Ovary (tissue), 9 donors: ENCODE results near the gene LRRTM1. TPM values are rescaled to one million over a fixed set of nuclear protein-coding genes. Genes with fewer than 3 reads are reported as not detected.

ENCODE experiments used
- DNase-seq, 5 donors: peaks; one replicate each; pipeline ENCODE4 v3.0.0-alpha.2; 2019 to 2020
- H3K27ac ChIP-seq, 2 donors: fragments of 200-600 bp; one replicate each; pipeline versions ENCODE4 v1.5.1 to v1.8.0; 2019 to 2022
- H3K27me3 ChIP-seq: fragments of 200-600 bp; one replicate; pipeline ENCODE4 v1.8.0; 2022
- H3K36me3 ChIP-seq: fragments of 200-600 bp; sonication (generic); one replicate; pipeline ENCODE4 v1.5.1; 2019
- H3K4me1 ChIP-seq: one replicate; pipeline ENCODE4 v1.8.1; 2013; ENCODE audit warnings: mild to moderate bottlenecking, moderate library complexity; ENCODE audit not compliant: insufficient read depth
- H3K4me3 ChIP-seq: fragments of 200-600 bp; sonication (generic); one replicate; pipeline ENCODE4 v1.5.1; 2017
- H3K9me3 ChIP-seq, 2 donors: fragments of 200-600 bp in 1 of 2; sonication (generic) in 1 of 2; one replicate each; pipeline versions ENCODE4 v1.5.1 to v1.8.1; 2013 to 2019; ENCODE audit warnings: mild to moderate bottlenecking in 1 of 2, moderate library complexity in 1 of 2
- EP300 ChIP-seq: sonication (generic); formaldehyde crosslinking; IDR thresholded peaks from one replicate; pipeline ENCODE4 v1.6.1; 2017; ENCODE audit warnings: antibody characterized with exemption
- POLR2A ChIP-seq: fragments of 450-650 bp; IDR thresholded peaks from one replicate; pipeline ENCODE4 v1.6.1; 2017; ENCODE audit warnings: antibody characterized with exemption, mild to moderate bottlenecking, moderate library complexity
- WGBS, 3 donors: extraction: QIAGEN DNeasy Blood & Tissue Kit in 1 of 3; methylation state at CpG; one replicate each; pipeline versions ENCODE4 v1.1.5 to v1.1.7; 2013 to 2017; 5-methylcytosine and 5-hydroxymethylcytosine counted together
- intact Hi-C, 4 donors: fragments of 100-400 bp; cut with DNase I; formaldehyde crosslinking; loops; one replicate each; pipeline versions ENCODE4 v1.11.0 to v1.15.1; 2022 to 2023
- polyA plus RNA-seq, 2 donors: library from polyadenylated mRNA; stranded (reverse); fragments of 200-250 nt in 1 of 2; fragments of 350-450 nt in 1 of 2; fragmentation: Illumina TruSeq in 1 of 2; extraction: RNeasy Lipid Tissue Mini Kit (QIAGEN cat#74804) in 1 of 2; gene quantifications; one replicate each; pipeline ENCODE4 v1.2.3, GENCODE V29; 2013 to 2014
- total RNA-seq, 7 donors: library from RNA; depleted of rRNA in 2 of 7; stranded (reverse); fragments of >200 nt in 2 of 7; fragmentation: NEBNext Ultra II Directional in 3 of 7; extraction: Animal tissue kit (Norgen Biotek cat#: 25700) in 3 of 7; gene quantifications; one replicate each; pipeline versions ENCODE4 v1.1.0 to v1.2.4, GENCODE V29; 2016 to 2023
- TF ChIP-seq, protein P1 (sequence below), 3 donors: fragments of 450-650 bp in 2 of 3; fragments of 200-600 bp in 1 of 3; IDR thresholded peaks; one replicate each; pipeline versions ENCODE4 v1.5.1 to v1.8.0; 2016 to 2022; ENCODE audit warnings: antibody characterized with exemption in 3 of 3, mild to moderate bottlenecking in 1 of 3
- donor health status: DM: no; HTN: no; CAD: no; lungs with moderate emphysema.
- donor health status: DM: no; HTN: no; CAD: no.
- donor health status: Bipolar disorder and iron deficiency.
- donor health status: DM: yes; HTN: yes; CAD: no.
- donor health status: DM: no; HTN: no; CAD: no.
- donor health status: DM: yes; HTN: yes; CAD: no.

The LRRTM1 gene
- total and polyA plus RNA-seq, 9 donors: 0.25 to 0.66 (median 0.46) TPM; not detected in 2

GRCh38 chr2:80323610-80324009 lies 19.1 kb upstream of the LRRTM1 start:
- Histone ChIP-seq H3K36me3 (no peaks in the 10 kb centered on the region), H3K9me3 (no peaks in the 10 kb centered on the region), H3K4me1 (no peaks in the 10 kb centered on the region), H3K27ac (no peak overlapping the region), H3K4me3 (no peak overlapping the region), H3K27me3 (no peaks in the 10 kb centered on the region)
- intact Hi-C loops: no loop called here
- TF ChIP-seq, protein P1, sequence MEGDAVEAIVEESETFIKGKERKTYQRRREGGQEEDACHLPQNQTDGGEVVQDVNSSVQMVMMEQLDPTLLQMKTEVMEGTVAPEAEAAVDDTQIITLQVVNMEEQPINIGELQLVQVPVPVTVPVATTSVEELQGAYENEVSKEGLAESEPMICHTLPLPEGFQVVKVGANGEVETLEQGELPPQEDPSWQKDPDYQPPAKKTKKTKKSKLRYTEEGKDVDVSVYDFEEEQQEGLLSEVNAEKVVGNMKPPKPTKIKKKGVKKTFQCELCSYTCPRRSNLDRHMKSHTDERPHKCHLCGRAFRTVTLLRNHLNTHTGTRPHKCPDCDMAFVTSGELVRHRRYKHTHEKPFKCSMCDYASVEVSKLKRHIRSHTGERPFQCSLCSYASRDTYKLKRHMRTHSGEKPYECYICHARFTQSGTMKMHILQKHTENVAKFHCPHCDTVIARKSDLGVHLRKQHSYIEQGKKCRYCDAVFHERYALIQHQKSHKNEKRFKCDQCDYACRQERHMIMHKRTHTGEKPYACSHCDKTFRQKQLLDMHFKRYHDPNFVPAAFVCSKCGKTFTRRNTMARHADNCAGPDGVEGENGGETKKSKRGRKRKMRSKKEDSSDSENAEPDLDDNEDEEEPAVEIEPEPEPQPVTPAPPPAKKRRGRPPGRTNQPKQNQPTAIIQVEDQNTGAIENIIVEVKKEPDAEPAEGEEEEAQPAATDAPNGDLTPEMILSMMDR (IDR thresholded peaks at IDR 0.05): no peak
- TF ChIP-seq POLR2A: no peak
- no peak for TF ChIP-seq EP300
- DNase-seq: no peak
- WGBS, 3 donors: 11 to 17% (median 12%) methylated on average over 1 of the region's 1 CpG

DNA sequence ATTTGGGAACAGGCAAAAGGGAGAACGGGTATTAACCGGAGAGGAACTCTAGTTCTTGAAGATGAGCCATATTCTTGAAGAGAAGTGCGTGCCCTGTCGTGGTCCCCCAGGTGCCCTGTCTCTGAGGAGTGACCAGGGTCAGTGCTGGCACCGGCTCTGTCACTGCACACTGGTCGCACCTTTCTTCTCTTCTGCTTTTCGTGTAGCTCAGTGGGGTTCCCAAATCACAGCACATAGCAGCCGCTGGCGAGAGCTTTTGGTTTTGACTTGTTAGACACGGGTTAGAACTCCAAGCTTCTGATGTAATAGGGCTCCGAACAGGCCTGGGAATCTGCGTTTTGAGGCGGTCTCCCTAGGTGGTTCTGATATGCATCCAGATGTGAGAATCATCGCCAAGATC lies 18.4 kb upstream of the LRRTM1 start:
- Histone ChIP-seq H3K4me1 (no peaks in the 10 kb centered on the region), H3K4me3 (no peak overlapping the region), H3K36me3 (no peaks in the 10 kb centered on the region), H3K27ac (no peak overlapping the region), H3K27me3 (no peaks in the 10 kb centered on the region), H3K9me3 (no peaks in the 10 kb centered on the region)
- TF ChIP-seq, protein P1 (IDR thresholded peaks at IDR 0.05): no peak
- TF ChIP-seq EP300 (no peak), POLR2A (no peak)
- WGBS, 3 donors: 70 to 73% (median 72%) methylated on average over 14 of the region's 14 CpGs
- intact Hi-C loops: no loop called here
- DNase-seq: no peak

GRCh38 chr2:80322311-80322920 lies 17.9 kb upstream of the LRRTM1 start:
- no peaks in the 10 kb centered on the region for H3K36me3 ChIP-seq
- H3K27me3 ChIP-seq: no peaks in the 10 kb centered on the region
- no peaks in the 10 kb centered on the region for H3K4me1 ChIP-seq
- DNase-seq: no peak
- no peaks in the 10 kb centered on the region for H3K9me3 ChIP-seq
- no peak overlapping the region for H3K27ac ChIP-seq
- no peak overlapping the region for H3K4me3 ChIP-seq
- intact Hi-C loops: no loop called here
- 49 to 66% (median 58%) methylated on average over 42 of the region's 42 CpGs for WGBS, 3 donors
- TF ChIP-seq EP300 (no peak), POLR2A (no peak)
- TF ChIP-seq, protein P1 (IDR thresholded peaks at IDR 0.05): no peak

GRCh38 chr2:80312282-80312839 lies 7.8 kb upstream of the LRRTM1 start:
- intact Hi-C loops: no loop called here
- Histone ChIP-seq H3K4me1 (no peaks in the 10 kb centered on the region), H3K36me3 (no peaks in the 10 kb centered on the region), H3K4me3 (no peak overlapping the region), H3K27me3 (no peaks in the 10 kb centered on the region), H3K27ac (no peak overlapping the region), H3K9me3 (no peaks in the 10 kb centered on the region)
- TF ChIP-seq POLR2A (no peak), EP300 (no peak)
- TF ChIP-seq, protein P1 (IDR thresholded peaks at IDR 0.05): no peak
- WGBS, 3 donors: 90 to 92% (median 92%) methylated on average over 5 of the region's 5 CpGs
- no peak for DNase-seq
